Loucy (cell line): ENCODE results near the gene GALNT18.

ENCODE experiments used
- H2AFZ ChIP-seq: fragments of 200-600 bp; sonication (generic); 2 replicates; pipeline ENCODE4 v1.6.0; 2016; ENCODE audit warnings: antibody characterized with exemption, mild to moderate bottlenecking, low read length, moderate library complexity
- H3F3A ChIP-seq: fragments of 200-600 bp; 2 replicates; pipeline ENCODE4 v1.6.0; 2016; ENCODE audit warnings: antibody characterized with exemption, low read depth, mild to moderate bottlenecking
- H3K27me3 ChIP-seq: fragments of 200-600 bp; sonication (generic); 2 replicates; pipeline ENCODE4 v1.6.1; 2014; ENCODE audit warnings: low read length, mild to moderate bottlenecking; ENCODE audit not compliant: insufficient read depth, poor library complexity, severe bottlenecking
- H3K36me3 ChIP-seq: fragments of 200-600 bp; sonication (generic); 2 replicates; pipeline ENCODE4 v1.6.1; 2016; ENCODE audit warnings: low read length; ENCODE audit not compliant: insufficient read depth
- H3K4me1 ChIP-seq: fragments of 200-600 bp; sonication (generic); 2 replicates; pipeline ENCODE4 v1.5.1; 2014; ENCODE audit warnings: low read length, mild to moderate bottlenecking; ENCODE audit not compliant: insufficient read depth, poor library complexity, severe bottlenecking
- H3K4me2 ChIP-seq: fragments of 200-600 bp; sonication (generic); 2 replicates; pipeline ENCODE4 v1.6.0; 2014; ENCODE audit warnings: antibody characterized with exemption, low read length, low read depth, mild to moderate bottlenecking; ENCODE audit not compliant: poor library complexity, severe bottlenecking
- H3K4me3 ChIP-seq: fragments of 200-600 bp; sonication (generic); 2 replicates; pipeline ENCODE4 v1.5.1; 2014; ENCODE audit warnings: low read length, mild to moderate bottlenecking, mixed read lengths; ENCODE audit not compliant: poor library complexity, severe bottlenecking
- H3K79me2 ChIP-seq: fragments of 200-600 bp; sonication (generic); 2 replicates; pipeline ENCODE4 v1.6.1; 2014; ENCODE audit warnings: low read length; ENCODE audit not compliant: insufficient read depth
- H3K9ac ChIP-seq: fragments of 200-600 bp; sonication (generic); 2 replicates; pipeline ENCODE4 v1.6.0; 2014; ENCODE audit warnings: mild to moderate bottlenecking, low read depth, low read length, moderate library complexity; ENCODE audit not compliant: poor library complexity, severe bottlenecking
- H3K9me2 ChIP-seq: fragments of 200-600 bp; sonication (generic); replicated peaks from 2 replicates; pipeline ENCODE4 v1.6.1; 2016; ENCODE audit warnings: low read depth, low read length, mixed read lengths
- H3K9me3 ChIP-seq: fragments of 200-600 bp; sonication (generic); 2 replicates; pipeline ENCODE4 v1.6.1; 2014; ENCODE audit warnings: mild to moderate bottlenecking, antibody characterized with exemption, low read length, low read depth; ENCODE audit not compliant: insufficient read depth
- H4K20me1 ChIP-seq: fragments of 200-600 bp; sonication (generic); 2 replicates; pipeline ENCODE4 v1.6.0; 2014; ENCODE audit warnings: antibody characterized with exemption, low read length, mild to moderate bottlenecking; ENCODE audit not compliant: insufficient read depth, poor library complexity, severe bottlenecking
- EZH2phosphoT487 ChIP-seq: fragments of 200-600 bp; IDR thresholded peaks from 2 replicates; pipeline ENCODE4 v1.6.1; 2018; ENCODE audit warnings: antibody characterized with exemption, mild to moderate bottlenecking, moderate library complexity, borderline replicate concordance
- TF ChIP-seq, protein P1 (sequence below): fragments of 200-600 bp; sonication (generic); conservative IDR thresholded peaks from 2 replicates; pipeline ENCODE4 v1.5.1; 2014; ENCODE audit warnings: mild to moderate bottlenecking, antibody characterized with exemption, low read length

The GALNT18 gene

DNA sequence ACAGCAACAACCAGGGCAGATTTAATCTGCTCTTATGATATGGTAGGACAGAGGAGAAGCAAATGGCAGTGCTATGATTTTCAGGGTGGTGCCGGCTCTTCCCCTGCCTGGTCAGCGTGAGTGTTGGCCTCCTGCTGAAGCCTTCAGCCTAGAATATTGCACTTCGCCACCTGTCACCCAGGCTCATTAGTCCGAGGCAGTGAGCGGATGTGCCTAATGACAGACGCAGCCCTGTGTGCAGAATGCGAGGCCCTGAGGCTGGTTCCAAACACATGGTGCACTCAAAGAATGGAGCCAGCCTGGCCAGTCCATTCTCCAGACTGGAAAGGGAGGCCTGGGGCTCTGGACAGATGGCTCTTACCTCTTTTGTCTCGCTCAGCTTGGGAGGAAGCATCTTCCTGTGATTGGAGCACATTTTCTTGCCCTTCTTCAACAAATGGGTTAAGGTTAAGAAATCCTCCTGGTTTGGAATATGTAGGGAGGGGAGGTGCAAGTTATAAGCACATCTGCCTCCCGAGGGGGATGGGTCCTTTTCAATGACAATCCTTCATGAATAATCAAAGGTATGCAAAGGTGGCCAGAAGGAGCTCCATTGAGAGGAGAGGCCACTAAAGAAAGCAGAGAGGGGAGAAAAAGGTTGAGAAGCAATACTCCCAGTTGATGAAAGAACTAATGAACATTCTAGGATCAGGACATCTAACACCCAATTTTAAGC lies 39.7 kb upstream of the GALNT18 start:
- no peaks in the 10 kb centered on the region for H4K20me1 ChIP-seq
- no peaks in the 10 kb centered on the region for H3K4me1 ChIP-seq
- H3K79me2 ChIP-seq: no peaks in the 10 kb centered on the region
- H3K36me3 ChIP-seq: no peaks in the 10 kb centered on the region
- no peak overlapping the region for H3K4me2 ChIP-seq
- H3K27me3 ChIP-seq: no peaks in the 10 kb centered on the region
- no peak overlapping the region for H3K4me3 ChIP-seq
- no peak overlapping the region for H2AFZ ChIP-seq
- TF ChIP-seq, protein P1, sequence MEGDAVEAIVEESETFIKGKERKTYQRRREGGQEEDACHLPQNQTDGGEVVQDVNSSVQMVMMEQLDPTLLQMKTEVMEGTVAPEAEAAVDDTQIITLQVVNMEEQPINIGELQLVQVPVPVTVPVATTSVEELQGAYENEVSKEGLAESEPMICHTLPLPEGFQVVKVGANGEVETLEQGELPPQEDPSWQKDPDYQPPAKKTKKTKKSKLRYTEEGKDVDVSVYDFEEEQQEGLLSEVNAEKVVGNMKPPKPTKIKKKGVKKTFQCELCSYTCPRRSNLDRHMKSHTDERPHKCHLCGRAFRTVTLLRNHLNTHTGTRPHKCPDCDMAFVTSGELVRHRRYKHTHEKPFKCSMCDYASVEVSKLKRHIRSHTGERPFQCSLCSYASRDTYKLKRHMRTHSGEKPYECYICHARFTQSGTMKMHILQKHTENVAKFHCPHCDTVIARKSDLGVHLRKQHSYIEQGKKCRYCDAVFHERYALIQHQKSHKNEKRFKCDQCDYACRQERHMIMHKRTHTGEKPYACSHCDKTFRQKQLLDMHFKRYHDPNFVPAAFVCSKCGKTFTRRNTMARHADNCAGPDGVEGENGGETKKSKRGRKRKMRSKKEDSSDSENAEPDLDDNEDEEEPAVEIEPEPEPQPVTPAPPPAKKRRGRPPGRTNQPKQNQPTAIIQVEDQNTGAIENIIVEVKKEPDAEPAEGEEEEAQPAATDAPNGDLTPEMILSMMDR: no peak
- no peak for TF ChIP-seq EZH2phosphoT487
- H3K9me3 ChIP-seq: no peaks in the 10 kb centered on the region
- no peaks in the 10 kb centered on the region for H3K9me2 ChIP-seq
- no peak overlapping the region for H3K9ac ChIP-seq
- H3F3A ChIP-seq: no peaks in the 10 kb centered on the region

DNA sequence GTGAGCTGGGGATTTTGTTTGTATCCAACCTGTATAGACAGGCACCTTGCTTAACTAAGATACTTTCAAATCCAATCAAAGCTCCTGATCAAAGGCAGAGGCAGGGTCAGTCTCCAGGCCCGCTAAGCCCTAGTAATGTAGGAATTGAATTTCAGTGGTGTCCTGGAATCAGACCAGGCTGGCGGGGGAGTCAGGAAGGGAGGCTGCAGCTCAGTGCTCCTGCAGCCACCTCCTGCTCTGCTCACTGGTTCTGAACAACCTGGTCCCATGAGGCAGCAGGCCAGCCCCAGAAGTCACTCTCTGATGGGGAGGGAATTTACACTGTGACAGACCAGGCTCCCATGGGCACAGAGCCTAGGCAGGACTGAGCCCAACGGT lies 38.5 kb upstream of the GALNT18 start:
- H3K4me2 ChIP-seq: no peak overlapping the region
- H3K9ac ChIP-seq: no peak overlapping the region
- H3K36me3 ChIP-seq: no peaks in the 10 kb centered on the region
- no peaks in the 10 kb centered on the region for H3K4me1 ChIP-seq
- H4K20me1 ChIP-seq: no peaks in the 10 kb centered on the region
- H3K4me3 ChIP-seq: no peak overlapping the region
- H2AFZ ChIP-seq: no peak overlapping the region
- no peaks in the 10 kb centered on the region for H3K79me2 ChIP-seq
- no peak for TF ChIP-seq EZH2phosphoT487
- TF ChIP-seq, protein P1: no peak
- H3F3A ChIP-seq: no peaks in the 10 kb centered on the region
- no peaks in the 10 kb centered on the region for H3K9me3 ChIP-seq
- H3K27me3 ChIP-seq: peaks cover 2% of the 10 kb centered on the region
- H3K9me2 ChIP-seq: no peaks in the 10 kb centered on the region

DNA sequence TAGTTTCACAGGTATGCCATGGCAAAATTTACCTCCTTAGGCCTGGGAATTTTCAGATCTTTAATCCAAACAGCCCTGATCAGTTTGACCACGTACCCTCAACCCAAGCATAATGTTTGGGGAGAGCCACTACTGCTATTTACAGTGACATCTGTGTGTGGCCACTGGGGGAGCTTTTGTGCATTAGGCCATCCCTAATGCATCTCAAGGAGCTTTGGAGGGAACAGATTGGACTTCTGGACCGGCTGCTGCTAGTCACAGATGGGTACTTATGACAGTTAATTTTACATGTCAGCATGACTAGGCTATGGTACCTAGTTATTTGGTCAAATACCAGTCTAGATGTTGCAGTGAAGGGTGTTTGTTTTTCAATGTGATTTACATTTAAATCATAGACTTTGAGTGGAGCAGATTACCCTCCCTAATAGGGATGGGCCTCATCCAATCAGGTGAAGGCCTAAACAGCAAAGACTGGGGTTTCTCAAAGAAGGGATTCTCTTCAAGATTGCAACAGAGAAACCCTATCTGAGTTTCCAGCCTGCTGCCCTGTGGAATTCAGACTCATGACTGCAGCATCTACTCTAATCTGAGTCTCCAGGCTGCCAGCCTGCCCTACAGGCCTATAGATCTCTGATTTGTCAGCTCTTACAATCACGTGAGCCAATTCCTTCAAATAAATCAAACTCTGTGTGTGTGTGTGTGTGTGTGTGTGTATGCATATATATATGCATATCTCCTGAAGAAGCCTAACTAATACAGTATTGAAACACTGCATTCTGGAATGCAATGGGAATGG lies 38.0 kb upstream of the GALNT18 start:
- no peak overlapping the region for H3K9ac ChIP-seq
- no peak overlapping the region for H2AFZ ChIP-seq
- no peaks in the 10 kb centered on the region for H3K79me2 ChIP-seq
- peaks cover 7% of the 10 kb centered on the region for H3K27me3 ChIP-seq
- no peaks in the 10 kb centered on the region for H3K9me3 ChIP-seq
- H3K4me2 ChIP-seq: no peak overlapping the region
- no peaks in the 10 kb centered on the region for H3K36me3 ChIP-seq
- H3K9me2 ChIP-seq: no peaks in the 10 kb centered on the region
- no peaks in the 10 kb centered on the region for H3F3A ChIP-seq
- TF ChIP-seq, protein P1: peak; percentile 58
- no peak for TF ChIP-seq EZH2phosphoT487
- no peaks in the 10 kb centered on the region for H3K4me1 ChIP-seq
- no peaks in the 10 kb centered on the region for H4K20me1 ChIP-seq
- H3K4me3 ChIP-seq: no peak overlapping the region
